ENCODE results near the gene LACC1.

GRCh38 chr13:43883631-43884030 is 3.9 kb downstream of the LACC1 start:
- TF ChIP-seq TOX (CRISPR knock-in tag; IDR thresholded peaks at IDR 0.05; ENCODE audit: borderline replicate concordance) = no peak
- TF ChIP-seq TSHZ2 (CRISPR knock-in tag; IDR thresholded peaks at IDR 0.05) = no peak
- TF ChIP-seq ZFP3 (CRISPR knock-in tag; IDR thresholded peaks at IDR 0.05) = no peak
- TF ChIP-seq SNAI2 (CRISPR knock-in tag; IDR thresholded peaks at IDR 0.05) = no peak
